ENCODE measurements around the gene RBM4.
A peak's percentile ranks its signal among the peaks of the same experiment; 100 is the strongest.

Gene RBM4

DNA sequence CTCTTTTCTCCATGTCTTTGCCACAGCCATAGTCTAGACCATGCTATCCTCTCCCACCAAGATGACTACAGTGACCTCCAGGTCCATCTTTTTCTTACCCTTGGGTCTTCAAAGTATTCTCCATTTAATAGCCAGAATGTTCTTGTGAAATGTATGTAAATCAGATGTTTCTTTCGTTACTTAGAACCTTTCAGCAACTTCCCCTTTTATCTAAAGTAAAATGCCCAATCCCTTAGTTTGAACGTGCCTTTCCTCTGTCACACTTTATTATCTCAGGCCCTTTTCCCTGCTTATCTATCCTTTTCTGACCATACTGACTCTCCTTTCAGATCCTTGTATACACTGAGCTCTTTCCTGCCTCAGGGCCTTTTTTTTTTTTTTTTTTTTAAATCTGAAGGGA, 21.3 kb downstream of the RBM4 start:
- H3K27ac ChIP-seq, result no peak overlapping the region
- DNase-seq (ENCODE audit: low spot score), result no peak
- no peak overlapping the region for H3K4me3 ChIP-seq
- TF ChIP-seq, protein P1, sequence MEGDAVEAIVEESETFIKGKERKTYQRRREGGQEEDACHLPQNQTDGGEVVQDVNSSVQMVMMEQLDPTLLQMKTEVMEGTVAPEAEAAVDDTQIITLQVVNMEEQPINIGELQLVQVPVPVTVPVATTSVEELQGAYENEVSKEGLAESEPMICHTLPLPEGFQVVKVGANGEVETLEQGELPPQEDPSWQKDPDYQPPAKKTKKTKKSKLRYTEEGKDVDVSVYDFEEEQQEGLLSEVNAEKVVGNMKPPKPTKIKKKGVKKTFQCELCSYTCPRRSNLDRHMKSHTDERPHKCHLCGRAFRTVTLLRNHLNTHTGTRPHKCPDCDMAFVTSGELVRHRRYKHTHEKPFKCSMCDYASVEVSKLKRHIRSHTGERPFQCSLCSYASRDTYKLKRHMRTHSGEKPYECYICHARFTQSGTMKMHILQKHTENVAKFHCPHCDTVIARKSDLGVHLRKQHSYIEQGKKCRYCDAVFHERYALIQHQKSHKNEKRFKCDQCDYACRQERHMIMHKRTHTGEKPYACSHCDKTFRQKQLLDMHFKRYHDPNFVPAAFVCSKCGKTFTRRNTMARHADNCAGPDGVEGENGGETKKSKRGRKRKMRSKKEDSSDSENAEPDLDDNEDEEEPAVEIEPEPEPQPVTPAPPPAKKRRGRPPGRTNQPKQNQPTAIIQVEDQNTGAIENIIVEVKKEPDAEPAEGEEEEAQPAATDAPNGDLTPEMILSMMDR (IDR thresholded peaks at IDR 0.05), result no peak

DNA sequence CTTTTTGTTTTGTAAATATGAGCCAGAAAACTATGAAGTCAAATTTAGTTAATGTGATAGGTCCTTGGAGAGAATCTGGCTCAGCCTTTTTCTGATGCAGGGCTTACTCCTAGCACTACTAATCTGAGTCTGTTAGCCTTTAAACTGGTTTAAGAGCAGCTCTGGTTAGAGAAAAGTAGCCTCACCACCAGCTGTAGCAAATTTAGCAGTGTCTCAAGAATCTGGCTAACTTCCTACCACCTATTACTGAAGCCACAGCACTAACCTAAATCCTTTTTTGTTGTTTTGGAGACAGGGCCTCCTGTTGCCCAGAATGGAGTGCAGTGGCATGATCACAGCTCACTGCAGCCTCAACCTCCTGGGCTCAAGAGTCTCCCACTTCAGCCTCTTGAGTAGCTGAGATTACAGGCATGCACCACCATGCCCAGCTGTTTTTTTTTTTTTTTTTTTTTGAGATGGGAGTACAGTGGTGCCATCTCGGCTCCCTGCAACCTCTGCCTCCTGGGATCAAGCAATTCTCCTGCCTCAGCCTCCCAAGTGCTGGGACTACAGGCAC, 25.3 kb downstream of the RBM4 start:
- no peak overlapping the region for H3K27ac ChIP-seq
- no peak overlapping the region for H3K4me3 ChIP-seq
- TF ChIP-seq, protein P1 (IDR thresholded peaks at IDR 0.05), result no peak
- no peak for DNase-seq (ENCODE audit: low spot score)

DNA sequence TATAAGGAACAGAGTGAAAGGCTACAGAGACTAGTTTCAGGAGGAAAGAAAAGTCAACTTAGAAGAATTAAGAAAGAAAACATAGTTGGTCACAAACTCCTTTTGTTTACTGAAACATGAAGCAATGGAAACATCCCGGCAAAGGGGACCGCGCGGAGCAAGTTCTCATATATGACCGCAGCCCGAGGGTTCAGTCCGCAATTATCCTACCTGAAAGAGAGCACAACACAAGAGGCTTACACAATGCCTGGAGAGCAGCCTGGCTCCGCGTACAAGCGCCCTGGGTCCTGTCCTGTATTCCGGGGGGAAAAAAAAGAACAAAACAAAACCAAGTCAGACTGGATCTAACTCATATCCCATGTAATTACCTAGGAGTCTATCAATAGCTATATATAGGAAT, 26.9 kb downstream of the RBM4 start:
- TF ChIP-seq, protein P1 (IDR thresholded peaks at IDR 0.05), result no peak
- DNase-seq (ENCODE audit: low spot score), result peak; percentile 33
- Histone ChIP-seq H3K4me3 (no peak overlapping the region), H3K27ac (no peak overlapping the region)

DNA sequence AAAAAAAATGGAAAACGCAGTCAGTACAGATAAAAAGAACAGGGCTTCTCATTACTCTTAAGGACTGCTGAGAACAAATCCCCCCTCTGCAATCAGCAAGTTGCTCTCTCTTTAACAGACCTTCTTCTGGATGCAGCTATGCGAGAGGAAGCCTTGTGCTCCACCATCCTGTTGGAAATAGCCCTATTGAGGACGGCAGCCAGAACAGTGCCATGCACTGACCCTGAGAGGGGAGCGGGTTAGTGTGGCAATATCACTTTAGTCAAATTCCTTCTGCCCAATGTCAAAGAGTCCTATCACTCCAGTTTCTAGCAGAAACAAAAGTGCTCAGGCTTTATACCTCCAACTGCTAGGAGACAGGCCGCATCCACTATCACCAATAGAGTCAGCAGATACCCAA, 32.3 kb downstream of the RBM4 start:
- Histone ChIP-seq H3K4me3 (no peak overlapping the region), H3K27ac (no peak overlapping the region)
- TF ChIP-seq, protein P1 (IDR thresholded peaks at IDR 0.05), result no peak
- DNase-seq (ENCODE audit: low spot score), result no peak

DNA sequence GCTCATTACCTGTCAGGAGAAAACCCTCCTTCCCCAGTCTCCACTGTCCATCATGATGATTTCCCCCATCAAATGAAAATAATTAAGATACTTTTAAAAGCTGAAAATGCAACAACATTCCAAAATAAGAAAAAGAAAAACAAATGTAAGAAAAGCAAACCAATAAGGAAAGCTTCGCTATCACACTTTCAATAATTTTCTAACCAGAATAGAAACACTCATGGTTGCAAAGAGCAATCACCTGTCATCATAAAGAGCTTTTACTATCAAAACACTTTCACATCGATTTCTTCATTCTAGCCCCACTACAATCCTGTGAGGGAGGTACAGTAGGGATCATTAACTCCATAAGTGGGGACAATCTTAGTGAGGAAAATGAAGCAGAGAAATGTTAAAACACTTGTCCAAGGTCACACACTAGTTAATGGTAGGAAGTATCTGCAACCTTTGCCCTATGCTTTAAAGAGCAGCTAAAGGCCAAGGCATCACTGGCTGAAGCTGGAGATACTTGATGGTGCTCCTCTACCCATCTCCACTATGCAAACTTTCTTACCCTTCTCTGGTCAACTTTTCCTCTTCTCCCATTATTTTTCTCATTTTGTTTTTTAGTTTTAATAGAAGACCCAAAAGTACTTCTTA, 36.6 kb downstream of the RBM4 start:
- H3K4me3 ChIP-seq, result peak overlapping the region; percentile 14
- no peak overlapping the region for H3K27ac ChIP-seq
- TF ChIP-seq, protein P1 (IDR thresholded peaks at IDR 0.05), result no peak
- DNase-seq (ENCODE audit: low spot score), result no peak

DNA sequence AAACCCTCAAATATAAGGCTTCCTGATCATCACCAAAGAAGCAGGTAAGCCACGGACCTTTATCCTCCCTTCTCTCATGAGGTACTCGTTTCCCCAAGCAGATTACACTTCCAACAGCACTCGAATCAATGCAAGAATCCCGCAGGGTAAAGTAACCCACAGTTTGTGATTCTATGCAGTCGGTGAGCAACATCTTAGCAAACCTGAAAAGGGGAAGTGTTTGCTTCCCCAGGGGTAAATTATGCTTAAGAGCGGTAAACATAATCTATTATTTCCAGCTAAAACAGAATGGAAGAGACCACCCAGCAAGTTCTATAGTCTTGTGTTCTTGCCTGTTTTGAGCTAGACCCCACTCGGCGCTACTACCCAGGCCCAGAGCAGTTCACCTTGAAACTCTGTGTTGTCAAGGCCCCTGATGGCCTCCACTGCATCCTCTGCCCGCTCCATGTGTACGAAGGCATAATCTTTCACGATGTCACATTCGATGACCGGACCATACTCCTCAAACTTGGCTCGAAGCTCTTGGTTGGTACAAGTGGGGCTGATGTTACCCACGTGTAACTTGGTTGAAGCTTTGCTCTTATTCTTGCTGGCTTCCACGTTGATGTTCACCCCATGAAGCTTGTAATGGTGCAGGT, 37.9 kb downstream of the RBM4 start:
- H3K27ac ChIP-seq, result no peak overlapping the region
- DNase-seq (ENCODE audit: low spot score), result peak; percentile 12
- H3K4me3 ChIP-seq, result peak overlapping the region; percentile 75
- TF ChIP-seq, protein P1 (IDR thresholded peaks at IDR 0.05), result no peak

Data from coronary artery (tissue), 2 donors.